HepG2 (cell line): Measurements from ENCODE around the gene CAGE1. TPM values are rescaled to one million over a fixed set of nuclear protein-coding genes. Genes with fewer than 3 reads are reported as not detected.

Experiments used
- ARID4A ChIP-seq: sonication (generic); formaldehyde crosslinking; IDR thresholded peaks from 2 replicates; pipeline ENCODE4 v1.5.0; 2020; ENCODE audit warnings: mild to moderate bottlenecking, missing genetic modification reagents, borderline replicate concordance
- BCL6 ChIP-seq: IDR thresholded peaks from 2 replicates; pipeline ENCODE4 v1.6.1; 2016; ENCODE audit warnings: missing genetic modification reagents, missing compliant biosample characterization
- DDIT3 ChIP-seq: sonication (generic); formaldehyde crosslinking; IDR thresholded peaks from 2 replicates; pipeline ENCODE4 v1.4.0; 2020; ENCODE audit warnings: mild to moderate bottlenecking, missing genetic modification reagents
- HDAC2 ChIP-seq: sonication (generic); formaldehyde crosslinking; IDR thresholded peaks from 2 replicates; pipeline ENCODE4 v1.4.0; 2020; ENCODE audit warnings: missing genetic modification reagents
- ISX ChIP-seq: sonication (generic); formaldehyde crosslinking; conservative IDR thresholded peaks from 2 replicates; pipeline ENCODE4 v1.5.0; 2020; ENCODE audit warnings: missing genetic modification reagents
- RCOR2 ChIP-seq: IDR thresholded peaks from 2 replicates; pipeline ENCODE4 v1.6.1; 2016; ENCODE audit warnings: missing biosample characterization, missing genetic modification reagents
- ZBTB37 ChIP-seq: sonication (generic); formaldehyde crosslinking; IDR thresholded peaks from 2 replicates; pipeline ENCODE4 v1.4.0; 2020; ENCODE audit warnings: mild to moderate bottlenecking, missing genetic modification reagents
- ZNF367 ChIP-seq: sonication (generic); formaldehyde crosslinking; IDR thresholded peaks from 2 replicates; pipeline ENCODE4 v1.4.0; 2020; ENCODE audit warnings: missing genetic modification reagents, borderline replicate concordance
- ZNF563 ChIP-seq: sonication (generic); formaldehyde crosslinking; IDR thresholded peaks from 2 replicates; pipeline ENCODE4 v1.8.0; 2022; ENCODE audit warnings: mild to moderate bottlenecking, moderate library complexity, missing genetic modification reagents
- ZUFSP ChIP-seq: sonication (generic); formaldehyde crosslinking; IDR thresholded peaks from 2 replicates; pipeline ENCODE4 v1.9.0; 2021; ENCODE audit warnings: missing genetic modification reagents, mild to moderate bottlenecking, borderline replicate concordance
- polyA plus RNA-seq, 8 experiments: library from polyadenylated mRNA; depleted of rRNA in 3 of 8; stranded (reverse) in 7 of 8; unstranded in 1 of 8; fragments of >200 nt; fragmentation: Illumina TruSeq in 4 of 8; extraction: Trizol in 4 of 8; gene quantifications; 2 replicates each; pipeline versions ENCODE4 v1.2.1 to v1.2.3, GENCODE V29; 2011 to 2016; ENCODE audit warnings: low read depth in 4 of 8, missing spikeins in 1 of 8, mixed read lengths in 1 of 8; ENCODE audit not compliant: insufficient read depth in 1 of 8
- total RNA-seq, 5 experiments: library from RNA; depleted of rRNA; stranded (reverse); fragments of >200 nt; fragmentation: Illumina TruSeq; extraction: Trizol; gene quantifications; 2 replicates each; pipeline ENCODE4 v1.2.3, GENCODE V29; 2016; ENCODE audit warnings: low read depth in 1 of 5
- TF ChIP-seq, protein P1 (sequence below), 2 experiments: fragments of 450-650 bp in 1 of 2; sonication (generic) in 1 of 2; formaldehyde crosslinking; IDR thresholded peaks; 2 replicates each; pipeline versions ENCODE4 v1.5.0 to v1.8.0; 2020 to 2022; ENCODE audit warnings: mild to moderate bottlenecking in 1 of 2, missing genetic modification reagents in 1 of 2
- TF ChIP-seq, protein P2 (sequence below): sonication (generic); formaldehyde crosslinking; IDR thresholded peaks from 2 replicates; pipeline ENCODE4 v1.5.0; 2020; ENCODE audit warnings: missing genetic modification reagents

The CAGE1 gene
- total and polyA plus RNA-seq, 2 of the 13 experiments (the other 11 are each of a cell fraction or from before 2014, with no cell fraction given): 0.03 to 0.15 TPM

GRCh38 chr6:7424967-7425807 is 35.6 kb upstream of the CAGE1 start (continued):
- TF ChIP-seq DDIT3 (CRISPR knock-in tag) (no peak), ZNF367 (CRISPR knock-in tag) (no peak), RCOR2 (no peak), ZNF563 (CRISPR knock-in tag) (no peak), BCL6 (CRISPR knock-in tag) (peak; percentile 48; the same call in 1 of the 2 replicates), ISX (CRISPR knock-in tag) (no peak), HDAC2 (CRISPR knock-in tag) (no peak), ZBTB37 (CRISPR knock-in tag) (no peak), ARID4A (CRISPR knock-in tag) (no peak; the same call in 1 of the 2 replicates), ZUFSP (CRISPR knock-in tag) (no peak)
- TF ChIP-seq, protein P1, sequence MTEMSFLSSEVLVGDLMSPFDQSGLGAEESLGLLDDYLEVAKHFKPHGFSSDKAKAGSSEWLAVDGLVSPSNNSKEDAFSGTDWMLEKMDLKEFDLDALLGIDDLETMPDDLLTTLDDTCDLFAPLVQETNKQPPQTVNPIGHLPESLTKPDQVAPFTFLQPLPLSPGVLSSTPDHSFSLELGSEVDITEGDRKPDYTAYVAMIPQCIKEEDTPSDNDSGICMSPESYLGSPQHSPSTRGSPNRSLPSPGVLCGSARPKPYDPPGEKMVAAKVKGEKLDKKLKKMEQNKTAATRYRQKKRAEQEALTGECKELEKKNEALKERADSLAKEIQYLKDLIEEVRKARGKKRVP (CRISPR knock-in tag; IDR thresholded peaks at IDR 0.05): no peak
- TF ChIP-seq, protein P2, sequence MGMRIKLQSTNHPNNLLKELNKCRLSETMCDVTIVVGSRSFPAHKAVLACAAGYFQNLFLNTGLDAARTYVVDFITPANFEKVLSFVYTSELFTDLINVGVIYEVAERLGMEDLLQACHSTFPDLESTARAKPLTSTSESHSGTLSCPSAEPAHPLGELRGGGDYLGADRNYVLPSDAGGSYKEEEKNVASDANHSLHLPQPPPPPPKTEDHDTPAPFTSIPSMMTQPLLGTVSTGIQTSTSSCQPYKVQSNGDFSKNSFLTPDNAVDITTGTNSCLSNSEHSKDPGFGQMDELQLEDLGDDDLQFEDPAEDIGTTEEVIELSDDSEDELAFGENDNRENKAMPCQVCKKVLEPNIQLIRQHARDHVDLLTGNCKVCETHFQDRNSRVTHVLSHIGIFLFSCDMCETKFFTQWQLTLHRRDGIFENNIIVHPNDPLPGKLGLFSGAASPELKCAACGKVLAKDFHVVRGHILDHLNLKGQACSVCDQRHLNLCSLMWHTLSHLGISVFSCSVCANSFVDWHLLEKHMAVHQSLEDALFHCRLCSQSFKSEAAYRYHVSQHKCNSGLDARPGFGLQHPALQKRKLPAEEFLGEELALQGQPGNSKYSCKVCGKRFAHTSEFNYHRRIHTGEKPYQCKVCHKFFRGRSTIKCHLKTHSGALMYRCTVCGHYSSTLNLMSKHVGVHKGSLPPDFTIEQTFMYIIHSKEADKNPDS (CRISPR knock-in tag): no peak
- TF ChIP-seq, all 625 proteins: peak for 49
